ENCODE data around the gene PRAME. TPM values are rescaled to one million over a fixed set of nuclear protein-coding genes. Genes with fewer than 3 reads are reported as not detected.

The PRAME gene
- total RNA-seq, 1 experiment from 2014 or later = not detected

DNA sequence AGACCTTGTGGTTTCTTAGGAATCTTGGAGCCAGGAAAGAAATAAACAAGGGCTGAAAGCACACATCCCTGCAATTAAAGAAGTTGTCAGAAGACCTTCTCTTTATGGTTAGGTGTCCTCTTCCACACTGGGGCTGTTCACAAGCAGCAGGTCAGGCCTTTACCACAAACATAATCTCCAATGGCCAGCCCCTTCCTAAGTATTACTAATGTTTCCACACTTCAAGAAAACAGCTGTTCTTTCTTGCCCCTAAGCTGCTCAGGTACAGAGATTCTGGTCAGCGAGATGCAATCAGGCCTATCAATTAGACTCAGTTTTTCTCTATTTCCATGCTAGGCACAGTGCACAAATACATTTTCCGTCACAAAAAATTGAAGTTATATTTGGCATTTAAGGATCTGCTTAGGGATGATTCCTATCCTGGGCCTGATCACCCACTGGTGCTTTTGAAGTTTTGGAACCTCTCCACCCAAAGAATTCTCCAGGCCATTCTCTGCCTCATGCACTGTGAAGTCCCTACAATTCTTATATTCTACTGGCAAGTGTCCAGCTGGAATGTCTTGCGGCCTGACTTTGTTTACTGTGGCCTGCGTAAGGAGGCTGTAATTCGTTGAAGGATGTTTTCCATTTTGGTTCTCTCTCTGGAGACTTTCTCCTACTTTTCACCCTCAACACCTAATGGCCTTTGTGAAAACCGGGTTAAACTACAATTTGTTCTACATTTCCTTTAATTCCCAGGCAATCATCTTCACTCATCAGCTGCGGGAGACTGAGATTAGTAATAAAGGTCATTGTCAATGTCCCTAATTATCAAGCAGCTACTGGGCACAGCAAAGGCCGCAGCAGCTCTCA, 5.1 kb downstream of the PRAME start:
- BruUV-seq (replicated peaks) = no TSS peak
- no peak for TF ChIP-seq EZH2 (IDR thresholded peaks at IDR 0.05; ENCODE audit: low read depth)
- TF ChIP-seq, protein P1, sequence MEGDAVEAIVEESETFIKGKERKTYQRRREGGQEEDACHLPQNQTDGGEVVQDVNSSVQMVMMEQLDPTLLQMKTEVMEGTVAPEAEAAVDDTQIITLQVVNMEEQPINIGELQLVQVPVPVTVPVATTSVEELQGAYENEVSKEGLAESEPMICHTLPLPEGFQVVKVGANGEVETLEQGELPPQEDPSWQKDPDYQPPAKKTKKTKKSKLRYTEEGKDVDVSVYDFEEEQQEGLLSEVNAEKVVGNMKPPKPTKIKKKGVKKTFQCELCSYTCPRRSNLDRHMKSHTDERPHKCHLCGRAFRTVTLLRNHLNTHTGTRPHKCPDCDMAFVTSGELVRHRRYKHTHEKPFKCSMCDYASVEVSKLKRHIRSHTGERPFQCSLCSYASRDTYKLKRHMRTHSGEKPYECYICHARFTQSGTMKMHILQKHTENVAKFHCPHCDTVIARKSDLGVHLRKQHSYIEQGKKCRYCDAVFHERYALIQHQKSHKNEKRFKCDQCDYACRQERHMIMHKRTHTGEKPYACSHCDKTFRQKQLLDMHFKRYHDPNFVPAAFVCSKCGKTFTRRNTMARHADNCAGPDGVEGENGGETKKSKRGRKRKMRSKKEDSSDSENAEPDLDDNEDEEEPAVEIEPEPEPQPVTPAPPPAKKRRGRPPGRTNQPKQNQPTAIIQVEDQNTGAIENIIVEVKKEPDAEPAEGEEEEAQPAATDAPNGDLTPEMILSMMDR (conservative IDR thresholded peaks at IDR 0.05) = no peak

DNA sequence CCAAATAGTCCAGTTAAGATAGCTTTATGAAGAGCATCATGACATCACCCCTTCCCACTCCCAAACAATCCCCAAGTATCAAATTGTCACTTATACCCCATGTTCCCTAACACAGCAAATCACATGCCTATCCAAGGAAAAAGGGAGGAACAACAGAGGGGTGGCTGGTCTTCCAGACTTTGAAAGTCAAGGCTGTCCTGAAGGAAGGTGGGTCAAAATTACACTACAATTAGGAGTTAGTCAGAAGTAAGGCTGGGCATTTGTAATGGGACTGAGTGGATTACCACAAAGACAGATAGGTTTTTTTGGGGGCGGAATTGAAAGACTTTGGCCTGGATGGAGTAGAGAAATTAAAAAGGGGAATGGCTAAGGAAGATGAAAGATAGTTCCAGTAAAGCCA, 5.9 kb downstream of the PRAME start:
- Histone ChIP-seq H3K4me1 (replicated peaks; ENCODE audit: insufficient read depth) (no peaks in the 10 kb centered on the region), H2AFZ (no peak overlapping the region), H3K9me3 (ENCODE audit: insufficient read depth, low read depth) (no peaks in the 10 kb centered on the region), H3K36me3 (ENCODE audit: low read depth) (no peaks in the 10 kb centered on the region), H4K20me1 (ENCODE audit: insufficient read depth) (no peaks in the 10 kb centered on the region), H3K9me2 (ENCODE audit: insufficient read depth) (no peaks in the 10 kb centered on the region), H3F3A (ENCODE audit: insufficient read depth, low read depth) (no peaks in the 10 kb centered on the region), H3K4me3 (no peak overlapping the region), H3K27ac (no peak overlapping the region), H3K4me2 (no peak overlapping the region), H3K27me3 (ENCODE audit: insufficient read depth, low read depth) (peaks cover 20% of the 10 kb centered on the region; the same call in 1 of the 2 replicates), H3K79me2 (ENCODE audit: low read depth) (no peaks in the 10 kb centered on the region)
- TF ChIP-seq, protein P1 (conservative IDR thresholded peaks at IDR 0.05) = no peak
- no peak for TF ChIP-seq EZH2 (IDR thresholded peaks at IDR 0.05; ENCODE audit: low read depth)
- intact Hi-C loops (cut with micrococcal nuclease; ENCODE audit: unreplicated experiment) = no loop called here
- no TSS peak for BruUV-seq (replicated peaks)
- ChIA-PET POLR2A (ENCODE audit: unreplicated experiment) (no interaction called here), CTCF (no interaction called here)
- DNase-seq = no peak

More for the DNA sequence above, 5.1 kb downstream of the PRAME start:
- intact Hi-C loops (cut with micrococcal nuclease; ENCODE audit: unreplicated experiment) = no loop called here
- no peaks in the 10 kb centered on the region for H3F3A ChIP-seq (ENCODE audit: insufficient read depth, low read depth)
- no peak overlapping the region for H3K27ac ChIP-seq
- no peaks in the 10 kb centered on the region for H3K4me1 ChIP-seq (replicated peaks; ENCODE audit: insufficient read depth)
- H3K4me2 ChIP-seq = no peak overlapping the region
- H3K4me3 ChIP-seq = no peak overlapping the region
- ChIA-PET POLR2A (ENCODE audit: unreplicated experiment) (no interaction called here), CTCF (no interaction called here)
- H2AFZ ChIP-seq = no peak overlapping the region
- no peaks in the 10 kb centered on the region for H3K9me3 ChIP-seq (ENCODE audit: insufficient read depth, low read depth)
- DNase-seq = no peak
- no peaks in the 10 kb centered on the region for H3K36me3 ChIP-seq (ENCODE audit: low read depth)
- no peaks in the 10 kb centered on the region for H4K20me1 ChIP-seq (ENCODE audit: insufficient read depth)
- H3K9me2 ChIP-seq (ENCODE audit: insufficient read depth) = no peaks in the 10 kb centered on the region
- no peaks in the 10 kb centered on the region for H3K79me2 ChIP-seq (ENCODE audit: low read depth)
- peaks cover 12% of the 10 kb centered on the region; the same call in 1 of the 2 replicates for H3K27me3 ChIP-seq (ENCODE audit: insufficient read depth, low read depth)

DNA sequence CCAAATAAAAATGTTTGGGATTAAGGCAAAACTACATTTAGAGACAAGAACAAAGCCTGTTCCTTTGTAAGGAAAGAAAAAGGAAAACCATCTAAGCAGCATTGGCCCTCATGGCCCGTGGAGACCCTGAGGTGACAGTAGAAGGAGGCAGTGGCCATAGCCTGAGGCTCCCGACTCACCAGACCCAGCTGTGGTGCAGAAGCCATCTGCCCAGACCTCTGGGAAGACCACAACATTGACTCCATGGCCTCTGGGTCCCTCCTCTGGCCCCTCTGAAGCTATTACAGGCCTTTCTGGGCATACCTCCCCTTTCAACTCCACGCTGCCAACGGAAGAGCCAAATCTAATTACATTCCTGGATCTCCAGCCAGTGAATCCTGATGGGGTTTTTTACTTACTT, 6.4 kb downstream of the PRAME start:
- no peaks in the 10 kb centered on the region for H3K36me3 ChIP-seq (ENCODE audit: low read depth)
- TF ChIP-seq, protein P1 (conservative IDR thresholded peaks at IDR 0.05) = no peak
- no peak for TF ChIP-seq EZH2 (IDR thresholded peaks at IDR 0.05; ENCODE audit: low read depth)
- no peaks in the 10 kb centered on the region for H3K9me3 ChIP-seq (ENCODE audit: insufficient read depth, low read depth)
- no peak overlapping the region for H3K4me3 ChIP-seq
- no peaks in the 10 kb centered on the region for H3K4me1 ChIP-seq (replicated peaks; ENCODE audit: insufficient read depth)
- intact Hi-C loops (cut with micrococcal nuclease; ENCODE audit: unreplicated experiment) = no loop called here
- H4K20me1 ChIP-seq (ENCODE audit: insufficient read depth) = no peaks in the 10 kb centered on the region
- H3K79me2 ChIP-seq (ENCODE audit: low read depth) = no peaks in the 10 kb centered on the region
- no peaks in the 10 kb centered on the region for H3K9me2 ChIP-seq (ENCODE audit: insufficient read depth)
- DNase-seq = no peak
- H3K27ac ChIP-seq = no peak overlapping the region
- no peak overlapping the region for H3K4me2 ChIP-seq
- no TSS peak for BruUV-seq (replicated peaks)
- POLR2A ChIA-PET (ENCODE audit: unreplicated experiment) = no interaction called here
- no peaks in the 10 kb centered on the region for H3F3A ChIP-seq (ENCODE audit: insufficient read depth, low read depth)
- no peak overlapping the region for H2AFZ ChIP-seq
- peaks cover 26% of the 10 kb centered on the region for H3K27me3 ChIP-seq (ENCODE audit: insufficient read depth, low read depth)
- CTCF ChIA-PET = no interaction called here
